ENCODE measurements around the gene DOCK7.

DNA sequence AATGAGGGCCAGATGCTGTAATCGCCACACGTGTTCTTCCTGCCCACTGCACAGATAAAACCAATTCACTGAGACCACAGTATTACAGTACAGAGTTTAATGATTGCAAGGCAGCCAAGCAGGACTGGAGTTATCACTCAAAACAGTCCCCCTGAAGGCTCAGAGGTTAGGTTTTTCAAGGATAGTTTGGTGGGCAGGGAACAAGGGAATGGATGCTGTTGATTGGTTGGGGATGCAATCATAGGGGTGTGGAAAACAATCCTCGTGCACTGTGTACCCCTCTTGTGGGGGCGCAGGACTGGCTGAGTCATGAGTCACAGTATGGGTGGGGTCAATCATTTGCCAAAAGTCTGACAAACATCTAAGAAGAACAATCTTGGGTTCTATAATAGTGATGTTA, 263.8 kb downstream of the DOCK7 start:
- TF ChIP-seq, protein P1, sequence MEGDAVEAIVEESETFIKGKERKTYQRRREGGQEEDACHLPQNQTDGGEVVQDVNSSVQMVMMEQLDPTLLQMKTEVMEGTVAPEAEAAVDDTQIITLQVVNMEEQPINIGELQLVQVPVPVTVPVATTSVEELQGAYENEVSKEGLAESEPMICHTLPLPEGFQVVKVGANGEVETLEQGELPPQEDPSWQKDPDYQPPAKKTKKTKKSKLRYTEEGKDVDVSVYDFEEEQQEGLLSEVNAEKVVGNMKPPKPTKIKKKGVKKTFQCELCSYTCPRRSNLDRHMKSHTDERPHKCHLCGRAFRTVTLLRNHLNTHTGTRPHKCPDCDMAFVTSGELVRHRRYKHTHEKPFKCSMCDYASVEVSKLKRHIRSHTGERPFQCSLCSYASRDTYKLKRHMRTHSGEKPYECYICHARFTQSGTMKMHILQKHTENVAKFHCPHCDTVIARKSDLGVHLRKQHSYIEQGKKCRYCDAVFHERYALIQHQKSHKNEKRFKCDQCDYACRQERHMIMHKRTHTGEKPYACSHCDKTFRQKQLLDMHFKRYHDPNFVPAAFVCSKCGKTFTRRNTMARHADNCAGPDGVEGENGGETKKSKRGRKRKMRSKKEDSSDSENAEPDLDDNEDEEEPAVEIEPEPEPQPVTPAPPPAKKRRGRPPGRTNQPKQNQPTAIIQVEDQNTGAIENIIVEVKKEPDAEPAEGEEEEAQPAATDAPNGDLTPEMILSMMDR (IDR thresholded peaks at IDR 0.05): no peak
- no peak for TF ChIP-seq POLR2AphosphoS5 (IDR thresholded peaks at IDR 0.05)

All from breast epithelium (tissue), 3 donors.